ENCODE data around the gene SLC24A2. TPM values are rescaled to one million over a fixed set of nuclear protein-coding genes. Genes with fewer than 3 reads are reported as not detected.

SLC24A2 gene
- total RNA-seq, 4 donors from 2014 or later = not detected

GRCh38 chr9:19768798-19769197 lies 20.0 kb downstream of the SLC24A2 start:
- Histone ChIP-seq H3K4me3 (no peak overlapping the region), H3K27me3 (no peaks in the 10 kb centered on the region), H3K4me1 (no peaks in the 10 kb centered on the region), H3K9me3 (peaks cover 0 to 34% (median 0%) of the 10 kb centered on the region in 4 donors), H3K36me3 (no peaks in the 10 kb centered on the region), H3K27ac (no peak overlapping the region)
- 29 to 80% methylated on average over 1 of the region's 1 CpG for WGBS, 2 donors
- TF ChIP-seq EP300 (IDR thresholded peaks at IDR 0.05) (no peak), POLR2A (IDR thresholded peaks at IDR 0.05) (no peak), CTCF (IDR thresholded peaks at IDR 0.05) (no peak)
- DNase-seq (ENCODE audit: low spot score in 2 of 2) = no peak

- no peak for TF ChIP-seq CTCF (IDR thresholded peaks at IDR 0.05)
- TF ChIP-seq POLR2A (IDR thresholded peaks at IDR 0.05) = no peak
- no peak for TF ChIP-seq EP300 (IDR thresholded peaks at IDR 0.05)
- Histone ChIP-seq H3K4me3 (no peak overlapping the region), H3K9me3 (no peaks in the 10 kb centered on the region), H3K36me3 (no peaks in the 10 kb centered on the region), H3K27me3 (no peaks in the 10 kb centered on the region), H3K4me1 (no peaks in the 10 kb centered on the region), H3K27ac (no peak overlapping the region)
- DNase-seq (ENCODE audit: low spot score in 2 of 2) = no peak
- 73 to 81% methylated on average over 1 of the region's 1 CpG for WGBS, 2 donors
Measured at GRCh38 chr9:19759066-19759465, 29.8 kb downstream of the SLC24A2 start.

- H3K4me1 ChIP-seq = no peaks in the 10 kb centered on the region
- H3K27ac ChIP-seq = no peak overlapping the region
- no peak overlapping the region for H3K4me3 ChIP-seq
- TF ChIP-seq EP300 (IDR thresholded peaks at IDR 0.05) (no peak), POLR2A (IDR thresholded peaks at IDR 0.05) (no peak), CTCF (IDR thresholded peaks at IDR 0.05) (no peak)
- H3K9me3 ChIP-seq = no peaks in the 10 kb centered on the region
- H3K36me3 ChIP-seq = no peaks in the 10 kb centered on the region
- no peaks in the 10 kb centered on the region for H3K27me3 ChIP-seq
- no peak for DNase-seq (ENCODE audit: low spot score in 2 of 2)
Measured at GRCh38 chr9:19757745-19758144, 31.1 kb downstream of the SLC24A2 start.

GRCh38 chr9:19754921-19755320 lies 33.9 kb downstream of the SLC24A2 start:
- whole genome bisulfite sequencing, 2 donors = 88 to 91% methylated on average over 2 of the region's 2 CpGs
- no peaks in the 10 kb centered on the region for H3K27me3 ChIP-seq
- no peak overlapping the region for H3K4me3 ChIP-seq
- no peak for DNase-seq (ENCODE audit: low spot score in 2 of 2)
- H3K36me3 ChIP-seq = no peaks in the 10 kb centered on the region
- no peaks in the 10 kb centered on the region for H3K9me3 ChIP-seq
- no peaks in the 10 kb centered on the region for H3K4me1 ChIP-seq
- no peak for TF ChIP-seq CTCF (IDR thresholded peaks at IDR 0.05)
- no peak for TF ChIP-seq POLR2A (IDR thresholded peaks at IDR 0.05)
- TF ChIP-seq EP300 (IDR thresholded peaks at IDR 0.05) = no peak
- no peak overlapping the region for H3K27ac ChIP-seq

GRCh38 chr9:19748278-19749126 lies 40.3 kb downstream of the SLC24A2 start:
- no peak overlapping the region for H3K27ac ChIP-seq
- TF ChIP-seq CTCF (IDR thresholded peaks at IDR 0.05) = no peak
- TF ChIP-seq POLR2A (IDR thresholded peaks at IDR 0.05) = no peak
- TF ChIP-seq EP300 (IDR thresholded peaks at IDR 0.05) = no peak
- no peaks in the 10 kb centered on the region for H3K36me3 ChIP-seq
- H3K4me3 ChIP-seq = no peak overlapping the region
- DNase-seq (ENCODE audit: low spot score in 2 of 2) = no peak
- WGBS, 2 donors = 41 to 45% methylated on average over 4 of the region's 4 CpGs
- H3K27me3 ChIP-seq = no peaks in the 10 kb centered on the region
- no peaks in the 10 kb centered on the region for H3K4me1 ChIP-seq
- no peaks in the 10 kb centered on the region for H3K9me3 ChIP-seq

All from tibial nerve (tissue), 4 donors.